Osteoblast (primary cell): ENCODE results near the gene TRHDE. TPM values are rescaled to one million over a fixed set of nuclear protein-coding genes. Genes with fewer than 3 reads are reported as not detected.

Experiments used
- DNase-seq: peaks from one replicate; pipeline ENCODE4 v3.0.0; 2011; ENCODE audit warnings: low spot score, mixed read lengths; ENCODE audit not compliant: insufficient read length; ENCODE audit errors: missing footprints
- H2AFZ ChIP-seq: 2 replicates; pipeline ENCODE4 v1.6.0; 2011; ENCODE audit warnings: mild to moderate bottlenecking, low read length
- H3K27ac ChIP-seq: 2 replicates; pipeline ENCODE4 v1.5.1; 2011; ENCODE audit warnings: mild to moderate bottlenecking, low read depth, low read length, moderate library complexity
- H3K27me3 ChIP-seq: 2 replicates; pipeline ENCODE4 v1.6.0; 2012; ENCODE audit warnings: mild to moderate bottlenecking, control low read depth, inconsistent platforms, low read length, moderate library complexity; ENCODE audit not compliant: insufficient read depth
- H3K36me3 ChIP-seq: 2 replicates; pipeline ENCODE4 v1.5.1; 2011; ENCODE audit warnings: mild to moderate bottlenecking, low read length, control low read depth, moderate library complexity; ENCODE audit not compliant: insufficient read depth
- H3K4me1 ChIP-seq: 2 replicates; pipeline ENCODE4 v1.5.1; 2011; ENCODE audit warnings: mild to moderate bottlenecking, low read length, control low read depth, moderate library complexity; ENCODE audit not compliant: insufficient read depth
- H3K4me2 ChIP-seq: 2 replicates; pipeline ENCODE4 v1.6.0; 2011; ENCODE audit warnings: mild to moderate bottlenecking, low read length; ENCODE audit not compliant: insufficient read depth
- H3K4me3 ChIP-seq: fragments of 200-600 bp; sonication (generic); 3 replicates; pipeline ENCODE4 v1.5.1; 2012; ENCODE audit warnings: mild to moderate bottlenecking, low read length, inconsistent platforms; ENCODE audit not compliant: insufficient read depth
- H3K79me2 ChIP-seq: 2 replicates; pipeline ENCODE4 v1.6.0; 2012; ENCODE audit warnings: mild to moderate bottlenecking, low read length, control low read depth, inconsistent platforms; ENCODE audit not compliant: insufficient read depth
- H3K9me3 ChIP-seq: 2 replicates; pipeline ENCODE4 v1.5.1; 2011; ENCODE audit warnings: low read depth, low read length, control low read depth
- H4K20me1 ChIP-seq: 2 replicates; pipeline ENCODE4 v1.6.0; 2012; ENCODE audit warnings: mild to moderate bottlenecking, low read length, control low read depth; ENCODE audit not compliant: insufficient read depth
- total RNA-seq: library from RNA; depleted of rRNA; stranded (reverse); fragments of >200 nt; gene quantifications from 2 replicates; pipeline ENCODE4 v1.2.3, GENCODE V29; 2012
- TF ChIP-seq, protein P1 (sequence below): IDR thresholded peaks from 2 replicates; pipeline ENCODE4 v1.5.1; 2011; ENCODE audit warnings: mild to moderate bottlenecking, low read depth, low read length, moderate library complexity; ENCODE audit errors: extremely low read depth

The TRHDE gene
- total RNA-seq, 1 donor: under 0.01 TPM

DNA sequence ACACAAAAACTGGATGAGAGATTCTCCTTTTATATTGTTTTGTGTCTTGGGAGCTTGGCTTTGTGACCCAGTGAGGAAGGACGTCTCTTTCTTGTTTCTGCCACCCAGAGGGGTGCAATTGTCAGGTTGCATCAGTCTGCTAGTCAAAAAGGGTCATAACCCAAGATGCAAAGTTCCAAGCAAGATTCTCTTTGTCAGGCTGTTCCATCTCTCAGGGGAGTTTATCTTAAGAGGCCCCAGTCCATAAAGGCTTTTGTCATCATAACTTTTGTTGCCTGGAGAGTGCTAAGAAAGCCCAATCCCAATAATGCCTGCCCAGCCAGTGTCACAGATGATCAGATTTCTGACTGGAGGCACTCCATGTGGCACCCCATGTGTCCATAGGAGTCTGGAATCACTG lies 444.9 kb downstream of the TRHDE start:
- DNase-seq: no peak
- H3K4me2 ChIP-seq: no peak overlapping the region
- no peaks in the 10 kb centered on the region for H3K4me1 ChIP-seq
- no peaks in the 10 kb centered on the region for H3K79me2 ChIP-seq
- H3K27me3 ChIP-seq: no peaks in the 10 kb centered on the region
- no peaks in the 10 kb centered on the region for H4K20me1 ChIP-seq
- no peak overlapping the region for H2AFZ ChIP-seq
- TF ChIP-seq, protein P1, sequence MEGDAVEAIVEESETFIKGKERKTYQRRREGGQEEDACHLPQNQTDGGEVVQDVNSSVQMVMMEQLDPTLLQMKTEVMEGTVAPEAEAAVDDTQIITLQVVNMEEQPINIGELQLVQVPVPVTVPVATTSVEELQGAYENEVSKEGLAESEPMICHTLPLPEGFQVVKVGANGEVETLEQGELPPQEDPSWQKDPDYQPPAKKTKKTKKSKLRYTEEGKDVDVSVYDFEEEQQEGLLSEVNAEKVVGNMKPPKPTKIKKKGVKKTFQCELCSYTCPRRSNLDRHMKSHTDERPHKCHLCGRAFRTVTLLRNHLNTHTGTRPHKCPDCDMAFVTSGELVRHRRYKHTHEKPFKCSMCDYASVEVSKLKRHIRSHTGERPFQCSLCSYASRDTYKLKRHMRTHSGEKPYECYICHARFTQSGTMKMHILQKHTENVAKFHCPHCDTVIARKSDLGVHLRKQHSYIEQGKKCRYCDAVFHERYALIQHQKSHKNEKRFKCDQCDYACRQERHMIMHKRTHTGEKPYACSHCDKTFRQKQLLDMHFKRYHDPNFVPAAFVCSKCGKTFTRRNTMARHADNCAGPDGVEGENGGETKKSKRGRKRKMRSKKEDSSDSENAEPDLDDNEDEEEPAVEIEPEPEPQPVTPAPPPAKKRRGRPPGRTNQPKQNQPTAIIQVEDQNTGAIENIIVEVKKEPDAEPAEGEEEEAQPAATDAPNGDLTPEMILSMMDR: no peak
- H3K4me3 ChIP-seq: no peak overlapping the region
- H3K9me3 ChIP-seq: no peaks in the 10 kb centered on the region
- no peak overlapping the region for H3K27ac ChIP-seq
- no peaks in the 10 kb centered on the region for H3K36me3 ChIP-seq
